IMR-90 (cell line): ENCODE results near the gene COX7A2L. TPM values are rescaled to one million over a fixed set of nuclear protein-coding genes. Genes with fewer than 3 reads are reported as not detected.
"Not testable (repeated sequence)": the region's sequence is repeated elsewhere in the genome, so short reads cannot be mapped to it uniquely, and the experiment has no call there.

ENCODE experiments used
- ATAC-seq: fragments of 200-7000 bp; cut with Tn5 transposase; 2 replicates; pipeline ENCODE4 v1.9.1; 2020; ENCODE audit warnings: low read depth, mild to moderate bottlenecking, moderate library complexity
- BruUV-seq: library from RNA; stranded (reverse); fragments of 400-500 nt; replicated peaks from 2 replicates; lab custom pipeline; 2021; lab: Mats Ljungman, UMichigan
- CTCF ChIA-PET: fragments of 300-600 bp; formaldehyde crosslinking; extraction: SDS; loops from one replicate; lab custom pipeline; 2021; ENCODE audit warnings: antibody characterized with exemption; lab: Yijun Ruan, JAX
- POLR2A ChIA-PET: fragments of 300-600 bp; sonication (Branson Sonifier 250); formaldehyde crosslinking; loops from one replicate; lab custom pipeline; 2022; ENCODE audit warnings: antibody characterized with exemption; ENCODE audit not compliant: unreplicated experiment; lab: Charles Lee
- DNase-seq: peaks from one replicate; pipeline ENCODE4 v3.0.0; 2013
- H2AFZ ChIP-seq: replicated peaks from 2 replicates; pipeline ENCODE3; 2013; ENCODE audit warnings: low read length, mild to moderate bottlenecking; ENCODE audit not compliant: poor library complexity
- H2AK5ac ChIP-seq: 2 replicates; pipeline ENCODE4 v1.6.1; 2013; ENCODE audit warnings: low read depth, low read length, inconsistent platforms
- H2AK9ac ChIP-seq: replicated peaks from 2 replicates; pipeline ENCODE3; 2013; ENCODE audit warnings: mild to moderate bottlenecking, low read depth, low read length, moderate library complexity; ENCODE audit not compliant: poor library complexity
- H2BK120ac ChIP-seq: 2 replicates; pipeline ENCODE4 v1.6.1; 2013; ENCODE audit warnings: low read depth, low read length, inconsistent platforms
- H2BK15ac ChIP-seq: 3 replicates; pipeline ENCODE4 v1.6.1; 2013; ENCODE audit warnings: low read depth, low read length, inconsistent platforms
- H2BK20ac ChIP-seq: 2 replicates; pipeline ENCODE4 v1.6.1; 2013; ENCODE audit warnings: low read depth, mild to moderate bottlenecking, inconsistent platforms, low read length, moderate library complexity
- H2BK5ac ChIP-seq: 2 replicates; pipeline ENCODE4 v1.6.1; 2013; ENCODE audit warnings: mild to moderate bottlenecking, low read depth, low read length, inconsistent platforms; ENCODE audit not compliant: poor library complexity, severe bottlenecking
- H3K14ac ChIP-seq: replicated peaks from 2 replicates; pipeline ENCODE4 v1.6.1; 2013; ENCODE audit warnings: low read depth, low read length, inconsistent platforms
- H3K18ac ChIP-seq: 2 replicates; pipeline ENCODE4 v1.6.1; 2013; ENCODE audit warnings: low read depth, low read length, control low read depth
- H3K23ac ChIP-seq: 2 replicates; pipeline ENCODE4 v1.6.1; 2013; ENCODE audit warnings: low read depth, low read length, inconsistent platforms
- H3K27ac ChIP-seq: 2 replicates; pipeline ENCODE4 v1.5.1; 2013; ENCODE audit warnings: mild to moderate bottlenecking, control low read depth, low read length; ENCODE audit not compliant: insufficient read depth
- H3K27me3 ChIP-seq: 2 replicates; pipeline ENCODE4 v1.6.1; 2013; ENCODE audit warnings: low read length; ENCODE audit not compliant: control insufficient read depth, insufficient read depth
- H3K36me3 ChIP-seq: 2 replicates; pipeline ENCODE4 v1.6.1; 2013; ENCODE audit warnings: low read length, mixed read lengths; ENCODE audit not compliant: control insufficient read depth, insufficient read depth
- H3K4ac ChIP-seq: 2 replicates; pipeline ENCODE4 v1.6.1; 2013; ENCODE audit warnings: low read depth, low read length, inconsistent platforms
- H3K4me1 ChIP-seq: 2 replicates; pipeline ENCODE4 v1.6.1; 2013; ENCODE audit warnings: low read length, mixed read lengths; ENCODE audit not compliant: control insufficient read depth, insufficient read depth
- H3K4me2 ChIP-seq: 2 replicates; pipeline ENCODE4 v1.6.1; 2013; ENCODE audit warnings: low read depth, mild to moderate bottlenecking, control low read depth, low read length, moderate library complexity
- H3K4me3 ChIP-seq: 2 replicates; pipeline ENCODE4 v1.5.1; 2013; ENCODE audit warnings: low read depth, mild to moderate bottlenecking, control low read depth, low read length, moderate library complexity; ENCODE audit not compliant: insufficient read depth
- H3K56ac ChIP-seq: 2 replicates; pipeline ENCODE4 v1.6.1; 2013; ENCODE audit warnings: low read length, inconsistent platforms; ENCODE audit not compliant: insufficient read depth; ENCODE audit errors: extremely low read depth
- H3K79me1 ChIP-seq, 2 experiments: 2 replicates each; pipeline ENCODE4 v1.6.1; 2013; ENCODE audit warnings: low read length in 2 of 2, inconsistent platforms in 1 of 2, low read depth in 1 of 2
- H3K9ac ChIP-seq: 2 replicates; pipeline ENCODE4 v1.6.1; 2013; ENCODE audit warnings: low read depth, low read length, control low read depth
- H3K9me1 ChIP-seq: 2 replicates; pipeline ENCODE4 v1.6.1; 2013; ENCODE audit warnings: low read length, inconsistent platforms; ENCODE audit not compliant: insufficient read depth
- H3K9me3 ChIP-seq: 2 replicates; pipeline ENCODE4 v1.6.1; 2013; ENCODE audit warnings: low read length; ENCODE audit not compliant: control insufficient read depth, insufficient read depth
- H4K20me1 ChIP-seq: 2 replicates; pipeline ENCODE4 v1.6.1; 2013; ENCODE audit warnings: low read length, inconsistent platforms; ENCODE audit not compliant: insufficient read depth
- H4K5ac ChIP-seq: 2 replicates; pipeline ENCODE4 v1.6.1; 2013; ENCODE audit warnings: mild to moderate bottlenecking, low read depth, low read length, control low read depth
- H4K8ac ChIP-seq, 2 experiments: 2 replicates each; pipeline ENCODE4 v1.6.1; 2013; ENCODE audit warnings: low read depth in 2 of 2, low read length in 2 of 2, control low read depth in 1 of 2, inconsistent platforms in 1 of 2
- H4K91ac ChIP-seq: 2 replicates; pipeline ENCODE4 v1.6.1; 2013; ENCODE audit warnings: low read depth, low read length, inconsistent platforms; ENCODE audit not compliant: insufficient read depth
- whole genome bisulfite sequencing, 2 experiments: methylation state at CpG; one replicate each; pipeline versions ENCODE4 v1.1.5 to v1.1.7; 2013; ENCODE audit warnings: missing lambda C conversion rate in 2 of 2; ENCODE audit not compliant: insufficient read length in 1 of 2; ENCODE audit errors: extremely low coverage in 2 of 2; 5-methylcytosine and 5-hydroxymethylcytosine counted together
- dilution Hi-C: fragments of 300-500 bp; cut with HindIII; formaldehyde crosslinking; loops from one replicate; pipeline ENCODE4 v1.14.3; 2018; ENCODE audit warnings: low sequenced_read_pairs; ENCODE audit not compliant: unreplicated experiment
- in situ Hi-C: fragments of 300-500 bp; cut with MboI; formaldehyde crosslinking; loops from 3 replicates; pipeline ENCODE4 v1.14.3; 2019; ENCODE audit warnings: low sequenced_read_pairs, inconsistent platforms, mixed read lengths
- intact Hi-C: fragments of 100-400 bp; cut with micrococcal nuclease; formaldehyde crosslinking; loops from 2 replicates; pipeline ENCODE4 v1.10.0; 2022
- polyA plus RNA-seq, 3 experiments: library from polyadenylated mRNA; depleted of rRNA; stranded (reverse); fragments of >200 nt; gene quantifications; 2 replicates each; pipeline ENCODE4 v1.2.3, GENCODE V29; 2012; ENCODE audit warnings: low replicate concordance in 1 of 3
- total RNA-seq: library from RNA; depleted of rRNA; stranded (reverse); fragments of >200 nt; gene quantifications from 2 replicates; pipeline ENCODE4 v1.2.3, GENCODE V29; 2012

The COX7A2L gene
- total and polyA plus RNA-seq, 2 of the 4 experiments (the other 2 are of a cell fraction), result 123 to 132 TPM

DNA sequence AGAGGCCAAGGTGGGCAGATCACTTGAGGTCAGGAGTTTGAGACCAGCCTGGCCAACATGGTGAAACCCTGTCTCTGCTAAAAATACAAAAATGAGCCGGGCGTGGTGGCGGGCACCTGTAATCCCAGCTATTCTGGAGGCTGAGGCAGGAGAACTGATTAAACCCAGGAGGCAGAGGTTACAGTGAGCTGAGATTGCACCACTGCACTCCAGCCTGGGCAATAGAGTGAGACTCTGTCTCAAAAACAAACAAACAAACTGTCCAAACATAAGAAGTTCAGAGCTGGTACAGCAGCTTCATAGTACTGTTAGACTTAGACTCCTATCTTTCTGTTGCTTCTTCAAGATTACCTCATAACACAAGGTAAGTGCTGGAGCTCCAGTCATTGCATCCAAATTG lies 32.3 kb upstream of the COX7A2L start:
- DNase-seq, H4K91ac ChIP-seq, H4K8ac ChIP-seq, H3K36me3 ChIP-seq, H4K20me1 ChIP-seq, H3K27ac ChIP-seq, H3K9ac ChIP-seq, H4K5ac ChIP-seq, H3K4ac ChIP-seq, H3K4me2 ChIP-seq, H3K79me1 ChIP-seq, H3K23ac ChIP-seq, H3K4me1 ChIP-seq, POLR2A ChIA-PET, H3K9me1 ChIP-seq, H2BK120ac ChIP-seq, H2AK5ac ChIP-seq, BruUV-seq, in situ Hi-C loops, dilution Hi-C loops, H2BK5ac ChIP-seq, H3K14ac ChIP-seq, H3K56ac ChIP-seq, intact Hi-C loops, H2BK20ac ChIP-seq, H2AK9ac ChIP-seq, H3K4me3 ChIP-seq, H2BK15ac ChIP-seq, H3K9me3 ChIP-seq, ATAC-seq, H3K18ac ChIP-seq, H2AFZ ChIP-seq: not testable (repeated sequence)
- H3K27me3 ChIP-seq, result peaks cover 13% of the 10 kb centered on the region
- CTCF ChIA-PET, result interaction anchor here (0.6 kb wide), 1 partner anchor 458 kb away, joined by 6 read pairs; no protein-coding TSS in a partner anchor
- WGBS, 2 experiments, result no CpG with 5 or more reads among the region's 3 CpGs
